H9 (cell line): ENCODE measurements around the gene SUV39H1. TPM values are rescaled to one million over a fixed set of nuclear protein-coding genes. Genes with fewer than 3 reads are reported as not detected.

Experiments
- DNase-seq: peaks from one replicate; pipeline ENCODE4 v3.0.0-alpha.2; 2017
- H2AFZ ChIP-seq: one replicate; pipeline ENCODE4 v1.6.1; 2013; ENCODE audit warnings: mild to moderate bottlenecking, low read length, control low read depth, moderate library complexity
- H2AK5ac ChIP-seq: 2 replicates; pipeline ENCODE4 v1.6.1; 2013; ENCODE audit warnings: low read length, control low read depth, mixed read lengths; ENCODE audit not compliant: insufficient read length
- H2BK120ac ChIP-seq: one replicate; pipeline ENCODE4 v1.6.1; 2013; ENCODE audit warnings: low read depth, mild to moderate bottlenecking, low read length, control low read depth, inconsistent platforms; ENCODE audit not compliant: poor library complexity, severe bottlenecking
- H2BK12ac ChIP-seq: 2 replicates; pipeline ENCODE4 v1.6.1; 2013; ENCODE audit warnings: low read length, control low read depth, mixed read lengths, low read depth; ENCODE audit not compliant: insufficient read length
- H2BK15ac ChIP-seq: 2 replicates; pipeline ENCODE4 v1.6.1; 2013; ENCODE audit warnings: low read depth, low read length, control low read depth
- H2BK20ac ChIP-seq: one replicate; pipeline ENCODE4 v1.6.1; 2013; ENCODE audit warnings: low read depth, mild to moderate bottlenecking, low read length, control low read depth, inconsistent platforms; ENCODE audit not compliant: poor library complexity, severe bottlenecking
- H2BK5ac ChIP-seq: 2 replicates; pipeline ENCODE4 v1.6.1; 2013; ENCODE audit warnings: low read length, control low read depth, mixed read lengths; ENCODE audit not compliant: insufficient read length
- H3K14ac ChIP-seq: 2 replicates; pipeline ENCODE4 v1.6.1; 2013; ENCODE audit warnings: low read length, control low read depth; ENCODE audit not compliant: insufficient read depth
- H3K18ac ChIP-seq: 2 replicates; pipeline ENCODE4 v1.6.1; 2013; ENCODE audit warnings: low read depth, mild to moderate bottlenecking, mixed read lengths, low read length, control low read depth; ENCODE audit not compliant: insufficient read length
- H3K23ac ChIP-seq: 2 replicates; pipeline ENCODE4 v1.6.1; 2013; ENCODE audit warnings: low read length, control low read depth, mixed read lengths, low read depth; ENCODE audit not compliant: insufficient read length
- H3K23me2 ChIP-seq: 2 replicates; pipeline ENCODE4 v1.6.1; 2013; ENCODE audit warnings: low read depth, mild to moderate bottlenecking, mixed read lengths, low read length, control low read depth; ENCODE audit not compliant: insufficient read length, poor library complexity, severe bottlenecking
- H3K27ac ChIP-seq: 2 replicates; pipeline ENCODE4 v1.5.1; 2013; ENCODE audit warnings: low read length, control low read depth, mixed read lengths, low read depth; ENCODE audit not compliant: insufficient read length
- H3K27me3 ChIP-seq: 2 replicates; pipeline ENCODE4 v1.6.1; 2013; ENCODE audit warnings: low read length, control low read depth, inconsistent platforms; ENCODE audit not compliant: insufficient read depth
- H3K4ac ChIP-seq: 2 replicates; pipeline ENCODE4 v1.6.1; 2013; ENCODE audit warnings: low read depth, mild to moderate bottlenecking, control low read depth, inconsistent platforms, low read length, moderate library complexity
- H3K4me1 ChIP-seq: 2 replicates; pipeline ENCODE4 v1.6.1; 2013; ENCODE audit warnings: low read length, control low read depth, inconsistent platforms; ENCODE audit not compliant: insufficient read depth
- H3K4me2 ChIP-seq: 2 replicates; pipeline ENCODE4 v1.6.1; 2013; ENCODE audit warnings: low read length, control low read depth, mixed read lengths; ENCODE audit not compliant: insufficient read length, insufficient read depth
- H3K56ac ChIP-seq: 2 replicates; pipeline ENCODE4 v1.6.1; 2013; ENCODE audit warnings: low read depth, mild to moderate bottlenecking, mixed read lengths, low read length, control low read depth; ENCODE audit not compliant: insufficient read length
- H3K79me1 ChIP-seq: 2 replicates; pipeline ENCODE4 v1.6.1; 2013; ENCODE audit warnings: low read depth, mild to moderate bottlenecking, moderate library complexity, low read length, control low read depth, inconsistent platforms; ENCODE audit not compliant: insufficient read depth, poor library complexity, severe bottlenecking
- H3K79me2 ChIP-seq: 2 replicates; pipeline ENCODE4 v1.6.1; 2013; ENCODE audit warnings: low read length, control low read depth, inconsistent platforms; ENCODE audit not compliant: insufficient read depth
- H3K9ac ChIP-seq: 2 replicates; pipeline ENCODE4 v1.6.1; 2013; ENCODE audit warnings: low read length, control low read depth, mixed read lengths; ENCODE audit not compliant: insufficient read length; ENCODE audit errors: extremely low read depth
- H3K9me3 ChIP-seq: one replicate; pipeline ENCODE4 v1.6.1; 2013; ENCODE audit warnings: low read depth, low read length, inconsistent platforms; ENCODE audit not compliant: control insufficient read depth
- H3T11ph ChIP-seq: one replicate; pipeline ENCODE4 v1.6.1; 2013; ENCODE audit warnings: mild to moderate bottlenecking, low read length, control low read depth, inconsistent platforms
- H4K20me1 ChIP-seq: one replicate; pipeline ENCODE4 v1.6.1; 2013; ENCODE audit not compliant: control insufficient read depth, insufficient read length, insufficient read depth
- H4K5ac ChIP-seq: 2 replicates; pipeline ENCODE4 v1.6.1; 2013; ENCODE audit warnings: low read depth, mild to moderate bottlenecking, mixed read lengths, low read length, control low read depth; ENCODE audit not compliant: insufficient read length
- H4K8ac ChIP-seq: replicated peaks from 2 replicates; pipeline ENCODE4 v1.6.1; 2013; ENCODE audit warnings: low read length, control low read depth, mixed read lengths, low read depth; ENCODE audit not compliant: insufficient read length
- H4K91ac ChIP-seq: 2 replicates; pipeline ENCODE4 v1.6.1; 2013; ENCODE audit warnings: low read depth, mild to moderate bottlenecking, moderate library complexity, mixed read lengths, low read length, control low read depth; ENCODE audit not compliant: insufficient read length
- H3K27ac Mint-ChIP-seq, 3 experiments: 2 replicates in 2 of 3; 3 replicates in 1 of 3; pipeline ENCODE4 v1.8.0; 2020 to 2021; ENCODE audit warnings: mixed read lengths in 3 of 3, mild to moderate bottlenecking in 1 of 3, moderate library complexity in 1 of 3
- H3K27me3 Mint-ChIP-seq: 2 replicates; pipeline ENCODE4 v1.8.0; 2021; ENCODE audit warnings: low read depth, mild to moderate bottlenecking, moderate library complexity, mixed read lengths
- H3K36me3 Mint-ChIP-seq, 3 experiments: 2 replicates in 2 of 3; 3 replicates in 1 of 3; pipeline ENCODE4 v1.8.0; 2020 to 2021; ENCODE audit warnings: low read depth in 3 of 3, mixed read lengths in 3 of 3; ENCODE audit not compliant: insufficient read depth in 1 of 3
- H3K4me1 Mint-ChIP-seq, 2 experiments: 2 replicates each; pipeline ENCODE4 v1.8.0; 2020; ENCODE audit warnings: mixed read lengths in 2 of 2
- H3K4me3 Mint-ChIP-seq, 2 experiments: 2 replicates in 1 of 2; 3 replicates in 1 of 2; pipeline ENCODE4 v1.8.0; 2020 to 2021; ENCODE audit warnings: mild to moderate bottlenecking in 2 of 2, mixed read lengths in 2 of 2, moderate library complexity in 1 of 2
- H3K9me3 Mint-ChIP-seq, 2 experiments: 2 replicates in 1 of 2; 3 replicates in 1 of 2; pipeline ENCODE4 v1.8.0; 2020; ENCODE audit warnings: mild to moderate bottlenecking in 2 of 2, mixed read lengths in 2 of 2, moderate library complexity in 1 of 2
- WGBS: extraction: QIAGEN DNeasy Blood & Tissue Kit; methylation state at CpG from one replicate; pipeline ENCODE4 v1.1.7; 2013; ENCODE audit warnings: missing lambda C conversion rate, low lambda C conversion rate, mixed read lengths; ENCODE audit not compliant: insufficient read length; ENCODE audit errors: extremely low coverage; 5-methylcytosine and 5-hydroxymethylcytosine counted together
- total RNA-seq: library from RNA; stranded (reverse); gene quantifications from 2 replicates; pipeline ENCODE4 v1.2.1, GENCODE V29; 2021
- TF ChIP-seq, protein P1 (sequence below): fragments of 200-600 bp; sonication (generic); conservative IDR thresholded peaks from 3 replicates; pipeline ENCODE4 v1.8.0; 2021; ENCODE audit warnings: antibody characterized with exemption, mild to moderate bottlenecking

Gene SUV39H1
- total RNA-seq, 1 experiment from 2014 or later: 16.2 TPM

DNA sequence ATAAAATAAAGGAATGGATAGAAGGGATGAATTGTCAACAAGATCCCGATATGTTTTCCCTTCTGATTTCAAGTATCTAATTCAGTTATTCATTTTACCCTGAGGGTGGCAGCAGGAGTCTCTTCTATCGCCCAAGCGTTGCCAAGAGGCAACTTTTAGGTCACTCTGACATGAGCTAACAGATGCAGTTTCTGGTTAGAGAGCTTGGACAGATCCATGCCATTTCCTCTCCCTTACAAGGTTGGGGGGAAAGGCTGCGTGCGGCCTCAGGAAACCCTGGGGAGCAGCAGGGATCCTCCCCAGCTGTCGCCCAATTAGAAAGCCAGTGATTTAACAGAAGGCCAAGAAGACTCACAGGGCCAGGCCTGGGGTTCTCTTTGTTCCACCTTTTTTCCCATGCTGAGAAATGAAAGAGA lies 48.2 kb upstream of the SUV39H1 start:
- Mint-ChIP-seq H3K27ac (no peak overlapping the region; a peak in 2 of 7 replicates), H3K4me3 (no peak overlapping the region; a peak in 1 of 5 replicates), H3K27me3 (peaks cover 25% of the 10 kb centered on the region), H3K36me3 (peaks cover 0 to 4% (median 0%) of the 10 kb centered on the region in 3 experiments; a peak in 2 of 7 replicates), H3K9me3 (peaks cover 54 to 72% of the 10 kb centered on the region in 2 experiments), H3K4me1 (peaks cover 10 to 18% of the 10 kb centered on the region in 2 experiments)
- Histone ChIP-seq H3K79me1 (no peaks in the 10 kb centered on the region), H2AFZ (no peak overlapping the region), H2BK20ac (no peak overlapping the region), H3K27me3 (no peaks in the 10 kb centered on the region), H3T11ph (no peak overlapping the region), H4K20me1 (no peaks in the 10 kb centered on the region), H3K23ac (no peak overlapping the region), H3K4ac (no peak overlapping the region), H3K14ac (no peak overlapping the region), H3K23me2 (no peaks in the 10 kb centered on the region), H3K4me2 (no peak overlapping the region), H2BK15ac (no peak overlapping the region), H2BK12ac (no peak overlapping the region), H2BK5ac (no peak overlapping the region), H3K18ac (no peak overlapping the region), H2BK120ac (no peak overlapping the region), H3K79me2 (no peaks in the 10 kb centered on the region), H3K27ac (no peak overlapping the region), H3K9me3 (no peaks in the 10 kb centered on the region), H3K9ac (no peak overlapping the region), H4K91ac (no peak overlapping the region), H4K8ac (no peak overlapping the region), H3K56ac (no peak overlapping the region), H3K4me1 (no peaks in the 10 kb centered on the region; the same call in 1 of the 2 replicates), H2AK5ac (no peak overlapping the region), H4K5ac (no peak overlapping the region)
- TF ChIP-seq, protein P1, sequence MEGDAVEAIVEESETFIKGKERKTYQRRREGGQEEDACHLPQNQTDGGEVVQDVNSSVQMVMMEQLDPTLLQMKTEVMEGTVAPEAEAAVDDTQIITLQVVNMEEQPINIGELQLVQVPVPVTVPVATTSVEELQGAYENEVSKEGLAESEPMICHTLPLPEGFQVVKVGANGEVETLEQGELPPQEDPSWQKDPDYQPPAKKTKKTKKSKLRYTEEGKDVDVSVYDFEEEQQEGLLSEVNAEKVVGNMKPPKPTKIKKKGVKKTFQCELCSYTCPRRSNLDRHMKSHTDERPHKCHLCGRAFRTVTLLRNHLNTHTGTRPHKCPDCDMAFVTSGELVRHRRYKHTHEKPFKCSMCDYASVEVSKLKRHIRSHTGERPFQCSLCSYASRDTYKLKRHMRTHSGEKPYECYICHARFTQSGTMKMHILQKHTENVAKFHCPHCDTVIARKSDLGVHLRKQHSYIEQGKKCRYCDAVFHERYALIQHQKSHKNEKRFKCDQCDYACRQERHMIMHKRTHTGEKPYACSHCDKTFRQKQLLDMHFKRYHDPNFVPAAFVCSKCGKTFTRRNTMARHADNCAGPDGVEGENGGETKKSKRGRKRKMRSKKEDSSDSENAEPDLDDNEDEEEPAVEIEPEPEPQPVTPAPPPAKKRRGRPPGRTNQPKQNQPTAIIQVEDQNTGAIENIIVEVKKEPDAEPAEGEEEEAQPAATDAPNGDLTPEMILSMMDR: peak; percentile 47; the same call in 2 of the 3 replicates
- WGBS: no CpG with 5 or more reads among the region's 6 CpGs
- DNase-seq: peak; percentile 62
